Keratinocyte (primary cell): ENCODE measurements around the gene AOPEP.

Experiments used
- EZH2 ChIP-seq: IDR thresholded peaks from one replicate; pipeline ENCODE4 v1.6.1; 2012; ENCODE audit warnings: inconsistent platforms, mild to moderate bottlenecking, low read length, moderate library complexity
- TF ChIP-seq, protein P1 (sequence below), 3 experiments: IDR thresholded peaks in 1 of 3; conservative IDR thresholded peaks in 1 of 3; optimal IDR thresholded peaks in 1 of 3; 2 replicates in 2 of 3; 3 replicates in 1 of 3; pipeline versions ENCODE3 to v1.5.1; 2011; ENCODE audit warnings: low read length in 3 of 3, mild to moderate bottlenecking in 3 of 3, moderate library complexity in 2 of 3, control low read depth in 1 of 3, inconsistent platforms in 1 of 3; ENCODE audit not compliant: insufficient read depth in 2 of 3; ENCODE audit errors: extremely low read depth in 1 of 3

DNA sequence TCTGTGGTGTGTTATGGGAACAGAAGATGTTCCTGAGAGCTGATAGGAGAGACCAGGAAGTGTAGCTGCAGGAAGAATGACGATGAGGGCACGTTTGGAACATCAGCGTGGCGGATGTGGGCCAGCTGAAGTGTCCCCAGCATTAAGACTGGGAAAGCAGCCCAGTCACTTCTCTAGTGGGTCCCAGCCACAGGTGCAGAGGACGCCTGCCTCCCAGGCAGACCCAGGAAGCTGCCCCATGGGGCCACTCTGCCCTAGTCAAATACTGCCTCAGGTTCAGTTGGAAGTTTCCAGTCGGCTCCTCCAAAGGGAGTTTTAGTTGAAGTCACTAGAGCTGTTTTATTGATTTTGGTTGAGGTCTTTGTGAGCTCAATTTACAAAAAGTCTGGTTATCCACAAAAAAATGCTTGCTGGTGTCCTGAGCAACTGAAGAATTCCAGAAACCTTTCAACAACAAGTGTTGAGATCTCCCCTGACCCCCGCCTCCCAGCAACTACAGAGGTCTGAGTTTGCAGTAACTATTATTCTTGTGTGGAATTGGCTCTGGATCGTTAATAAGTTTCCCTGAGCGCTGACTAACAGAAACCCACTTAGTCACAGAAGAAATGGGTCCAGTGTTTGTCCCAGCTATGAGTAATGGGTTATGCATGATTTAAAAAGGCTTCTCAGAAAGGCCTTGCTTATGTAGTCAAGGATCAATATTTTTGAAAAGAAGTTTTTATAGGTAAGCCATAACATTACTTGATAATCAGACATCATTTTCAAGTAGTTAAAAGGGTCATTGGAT, 296.9 kb downstream of the AOPEP start:
- TF ChIP-seq, protein P1, sequence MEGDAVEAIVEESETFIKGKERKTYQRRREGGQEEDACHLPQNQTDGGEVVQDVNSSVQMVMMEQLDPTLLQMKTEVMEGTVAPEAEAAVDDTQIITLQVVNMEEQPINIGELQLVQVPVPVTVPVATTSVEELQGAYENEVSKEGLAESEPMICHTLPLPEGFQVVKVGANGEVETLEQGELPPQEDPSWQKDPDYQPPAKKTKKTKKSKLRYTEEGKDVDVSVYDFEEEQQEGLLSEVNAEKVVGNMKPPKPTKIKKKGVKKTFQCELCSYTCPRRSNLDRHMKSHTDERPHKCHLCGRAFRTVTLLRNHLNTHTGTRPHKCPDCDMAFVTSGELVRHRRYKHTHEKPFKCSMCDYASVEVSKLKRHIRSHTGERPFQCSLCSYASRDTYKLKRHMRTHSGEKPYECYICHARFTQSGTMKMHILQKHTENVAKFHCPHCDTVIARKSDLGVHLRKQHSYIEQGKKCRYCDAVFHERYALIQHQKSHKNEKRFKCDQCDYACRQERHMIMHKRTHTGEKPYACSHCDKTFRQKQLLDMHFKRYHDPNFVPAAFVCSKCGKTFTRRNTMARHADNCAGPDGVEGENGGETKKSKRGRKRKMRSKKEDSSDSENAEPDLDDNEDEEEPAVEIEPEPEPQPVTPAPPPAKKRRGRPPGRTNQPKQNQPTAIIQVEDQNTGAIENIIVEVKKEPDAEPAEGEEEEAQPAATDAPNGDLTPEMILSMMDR (optimal IDR thresholded peaks at IDR 0.05 in 1 of 3, IDR thresholded peaks at IDR 0.05 in 1 of 3, conservative IDR thresholded peaks at IDR 0.05 in 1 of 3; ENCODE audit: extremely low read depth in 1 of 3, insufficient read depth in 2 of 3, low read length in 3 of 3) = no peak
- TF ChIP-seq EZH2 = no peak
